ENCODE measurements around the gene DNAJC8.

DNA sequence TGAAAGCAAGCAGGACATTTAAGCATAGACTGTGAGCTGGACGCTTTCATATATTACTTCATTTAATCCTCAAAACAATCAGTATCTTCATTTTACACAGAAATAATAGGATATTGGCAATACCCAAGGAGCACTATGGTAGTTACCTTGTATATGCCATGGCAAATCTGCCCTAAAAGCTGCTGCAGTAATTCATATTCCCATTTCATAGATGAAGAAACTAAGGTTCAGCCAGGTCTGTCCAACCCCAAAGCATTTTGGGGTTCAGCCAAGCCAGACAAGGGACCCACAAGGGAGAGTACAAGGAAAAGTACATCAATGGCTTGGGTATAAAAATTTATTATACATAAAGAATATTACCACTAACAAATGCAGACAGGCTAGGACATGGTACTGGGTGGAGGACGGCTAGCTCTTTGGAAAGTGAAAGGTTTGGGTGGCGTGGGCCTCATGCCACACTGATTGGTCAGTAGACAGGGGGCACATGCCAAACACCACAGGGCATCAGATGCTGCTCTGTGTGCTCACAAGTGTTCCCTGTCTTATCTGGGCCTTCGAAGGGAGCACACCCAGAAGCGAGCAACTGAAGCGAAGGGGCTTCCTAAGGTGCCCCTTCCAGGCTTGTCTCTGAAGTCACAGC lies 32.5 kb downstream of the DNAJC8 start:
- TF ChIP-seq, protein P1, sequence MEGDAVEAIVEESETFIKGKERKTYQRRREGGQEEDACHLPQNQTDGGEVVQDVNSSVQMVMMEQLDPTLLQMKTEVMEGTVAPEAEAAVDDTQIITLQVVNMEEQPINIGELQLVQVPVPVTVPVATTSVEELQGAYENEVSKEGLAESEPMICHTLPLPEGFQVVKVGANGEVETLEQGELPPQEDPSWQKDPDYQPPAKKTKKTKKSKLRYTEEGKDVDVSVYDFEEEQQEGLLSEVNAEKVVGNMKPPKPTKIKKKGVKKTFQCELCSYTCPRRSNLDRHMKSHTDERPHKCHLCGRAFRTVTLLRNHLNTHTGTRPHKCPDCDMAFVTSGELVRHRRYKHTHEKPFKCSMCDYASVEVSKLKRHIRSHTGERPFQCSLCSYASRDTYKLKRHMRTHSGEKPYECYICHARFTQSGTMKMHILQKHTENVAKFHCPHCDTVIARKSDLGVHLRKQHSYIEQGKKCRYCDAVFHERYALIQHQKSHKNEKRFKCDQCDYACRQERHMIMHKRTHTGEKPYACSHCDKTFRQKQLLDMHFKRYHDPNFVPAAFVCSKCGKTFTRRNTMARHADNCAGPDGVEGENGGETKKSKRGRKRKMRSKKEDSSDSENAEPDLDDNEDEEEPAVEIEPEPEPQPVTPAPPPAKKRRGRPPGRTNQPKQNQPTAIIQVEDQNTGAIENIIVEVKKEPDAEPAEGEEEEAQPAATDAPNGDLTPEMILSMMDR (tag by site-specific recombination; IDR thresholded peaks at IDR 0.05): no peak
- TF ChIP-seq ZNF677 (tag by site-specific recombination; IDR thresholded peaks at IDR 0.05): no peak
